A673 (cell line): ENCODE results near the gene KCNQ1OT1. TPM values are rescaled to one million over a fixed set of nuclear protein-coding genes. Genes with fewer than 3 reads are reported as not detected.

Experiments
- BruUV-seq: library from RNA; stranded (reverse); fragments of 400-500 nt; replicated peaks from 2 replicates; lab custom pipeline; 2021; lab: Mats Ljungman, UMichigan
- CTCF ChIA-PET: fragments of 300-600 bp; sonication (Branson Sonifier 250); formaldehyde crosslinking; loops from one replicate; lab custom pipeline; 2022; ENCODE audit warnings: antibody characterized with exemption; lab: Charles Lee
- POLR2A ChIA-PET: fragments of 300-600 bp; sonication (Branson Sonifier 250); formaldehyde crosslinking; loops from one replicate; lab custom pipeline; 2022; ENCODE audit warnings: antibody characterized with exemption; ENCODE audit not compliant: low non-redundant PET; lab: Charles Lee
- DNase-seq: peaks from one replicate; pipeline ENCODE4 v3.0.0-alpha.2; 2015; ENCODE audit warnings: low spot score
- H3K27ac ChIP-seq: fragments of 200-600 bp; sonication (generic); 2 replicates; pipeline ENCODE4 v1.5.1; 2016; ENCODE audit warnings: mixed run types, low read depth, mild to moderate bottlenecking, mixed read lengths, antibody characterized with exemption, low read length; ENCODE audit not compliant: poor library complexity, severe bottlenecking
- H3K27me3 ChIP-seq: fragments of 200-600 bp; sonication (generic); replicated peaks from 2 replicates; pipeline ENCODE4 v1.6.1; 2017; ENCODE audit warnings: mixed run types, low read depth, mild to moderate bottlenecking, mixed read lengths, antibody characterized with exemption, low read length; ENCODE audit not compliant: insufficient read depth, poor library complexity
- H3K36me3 ChIP-seq: fragments of 200-600 bp; sonication (generic); 2 replicates; pipeline ENCODE4 v1.6.1; 2016; ENCODE audit warnings: mixed run types, mild to moderate bottlenecking, mixed read lengths, antibody characterized with exemption, low read length; ENCODE audit not compliant: insufficient read depth, poor library complexity, severe bottlenecking
- H3K4me1 ChIP-seq: fragments of 200-600 bp; sonication (generic); 2 replicates; pipeline ENCODE4 v1.6.1; 2017; ENCODE audit warnings: mixed run types, mild to moderate bottlenecking, mixed read lengths, antibody characterized with exemption, low read length; ENCODE audit not compliant: insufficient read depth, poor library complexity, severe bottlenecking
- H3K4me3 ChIP-seq: fragments of 200-600 bp; sonication (generic); 2 replicates; pipeline ENCODE4 v1.5.1; 2016; ENCODE audit warnings: low read depth, mixed run types, mild to moderate bottlenecking, mixed read lengths, low read length; ENCODE audit not compliant: poor library complexity, severe bottlenecking
- H3K9me3 ChIP-seq: fragments of 200-600 bp; sonication (generic); 2 replicates; pipeline ENCODE4 v1.6.1; 2016; ENCODE audit warnings: mixed run types, low read depth, mild to moderate bottlenecking, mixed read lengths, antibody characterized with exemption, low read length; ENCODE audit not compliant: poor library complexity, severe bottlenecking
- EZH2 ChIP-seq: fragments of 200-600 bp; sonication (generic); IDR thresholded peaks from 2 replicates; pipeline ENCODE4 v1.6.1; 2017; ENCODE audit warnings: borderline replicate concordance, low read depth, mild to moderate bottlenecking, mixed read lengths, antibody characterized with exemption, low read length; ENCODE audit not compliant: poor library complexity, severe bottlenecking
- intact Hi-C: fragments of 100-400 bp; cut with micrococcal nuclease; formaldehyde crosslinking; loops from one replicate; pipeline ENCODE4 v1.10.0; 2022; ENCODE audit not compliant: unreplicated experiment
- total RNA-seq: library from RNA; stranded (reverse); gene quantifications from 2 replicates; pipeline ENCODE4 v1.2.3, GENCODE V29; 2021
- TF ChIP-seq, protein P1 (sequence below): fragments of 300-800, 200-600 bp; sonication (generic); conservative IDR thresholded peaks from 2 replicates; pipeline ENCODE4 v1.5.1; 2017; ENCODE audit warnings: low read depth, mild to moderate bottlenecking, antibody characterized with exemption, low read length, moderate library complexity, mixed read lengths

Gene KCNQ1OT1
- total RNA-seq, 1 experiment from 2014 or later = 4.0 TPM

DNA sequence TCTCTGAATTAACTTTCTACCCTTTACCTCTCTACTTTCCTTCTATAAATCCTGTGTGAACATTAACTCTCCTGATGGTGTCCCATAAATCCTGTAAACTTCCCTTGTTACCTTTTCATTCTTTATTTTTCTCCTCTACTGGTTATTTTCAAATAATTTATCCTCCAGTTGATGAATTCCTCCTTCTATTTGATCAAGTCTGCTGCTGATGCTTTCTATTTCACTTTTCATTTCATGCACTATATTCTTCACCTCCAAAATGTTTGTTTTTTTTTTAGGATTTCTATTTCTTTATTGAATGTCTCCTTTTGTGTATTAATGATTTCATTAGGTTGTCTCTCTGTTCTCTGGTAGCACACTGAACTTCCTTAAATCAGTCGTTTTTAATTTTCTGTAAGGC lies 68.6 kb downstream of the KCNQ1OT1 start:
- Histone ChIP-seq H3K9me3 (peaks cover 77% of the 10 kb centered on the region), H3K27me3 (no peaks in the 10 kb centered on the region), H3K4me1 (no peaks in the 10 kb centered on the region), H3K36me3 (no peaks in the 10 kb centered on the region), H3K4me3 (no peak overlapping the region), H3K27ac (no peak overlapping the region)
- no peak for TF ChIP-seq EZH2
- TF ChIP-seq, protein P1, sequence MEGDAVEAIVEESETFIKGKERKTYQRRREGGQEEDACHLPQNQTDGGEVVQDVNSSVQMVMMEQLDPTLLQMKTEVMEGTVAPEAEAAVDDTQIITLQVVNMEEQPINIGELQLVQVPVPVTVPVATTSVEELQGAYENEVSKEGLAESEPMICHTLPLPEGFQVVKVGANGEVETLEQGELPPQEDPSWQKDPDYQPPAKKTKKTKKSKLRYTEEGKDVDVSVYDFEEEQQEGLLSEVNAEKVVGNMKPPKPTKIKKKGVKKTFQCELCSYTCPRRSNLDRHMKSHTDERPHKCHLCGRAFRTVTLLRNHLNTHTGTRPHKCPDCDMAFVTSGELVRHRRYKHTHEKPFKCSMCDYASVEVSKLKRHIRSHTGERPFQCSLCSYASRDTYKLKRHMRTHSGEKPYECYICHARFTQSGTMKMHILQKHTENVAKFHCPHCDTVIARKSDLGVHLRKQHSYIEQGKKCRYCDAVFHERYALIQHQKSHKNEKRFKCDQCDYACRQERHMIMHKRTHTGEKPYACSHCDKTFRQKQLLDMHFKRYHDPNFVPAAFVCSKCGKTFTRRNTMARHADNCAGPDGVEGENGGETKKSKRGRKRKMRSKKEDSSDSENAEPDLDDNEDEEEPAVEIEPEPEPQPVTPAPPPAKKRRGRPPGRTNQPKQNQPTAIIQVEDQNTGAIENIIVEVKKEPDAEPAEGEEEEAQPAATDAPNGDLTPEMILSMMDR = no peak
- intact Hi-C loops = no loop called here
- BruUV-seq = no TSS peak
- ChIA-PET CTCF (no interaction called here), POLR2A (no interaction called here)
- DNase-seq = no peak

DNA sequence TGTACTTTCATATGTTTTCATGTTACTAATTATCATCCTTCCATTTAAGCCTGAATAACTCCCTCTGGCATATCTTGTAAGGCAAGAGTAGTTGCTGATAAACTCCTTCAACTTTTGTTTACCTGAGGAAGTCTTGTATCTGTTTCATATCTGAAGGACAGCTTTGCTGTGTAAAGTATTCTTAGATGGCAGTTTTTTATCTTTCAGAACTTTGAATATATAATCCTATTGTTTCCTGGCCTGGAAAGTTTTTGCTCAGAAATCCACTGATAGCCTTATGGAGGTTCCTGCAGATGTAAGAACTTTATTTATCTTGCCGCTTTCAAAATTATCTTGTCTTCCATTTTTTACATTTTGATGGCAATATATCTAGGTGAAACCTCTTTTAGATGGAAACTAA lies 69.1 kb downstream of the KCNQ1OT1 start:
- DNase-seq = no peak
- intact Hi-C loops = no loop called here
- H3K9me3 ChIP-seq = peaks cover 81% of the 10 kb centered on the region
- ChIA-PET POLR2A (no interaction called here), CTCF (no interaction called here)
- TF ChIP-seq, protein P1 = no peak
- TF ChIP-seq EZH2 = no peak
- H3K4me3 ChIP-seq = no peak overlapping the region
- no TSS peak for BruUV-seq
- H3K27me3 ChIP-seq = no peaks in the 10 kb centered on the region
- no peaks in the 10 kb centered on the region for H3K36me3 ChIP-seq
- no peaks in the 10 kb centered on the region for H3K4me1 ChIP-seq
- no peak overlapping the region for H3K27ac ChIP-seq

DNA sequence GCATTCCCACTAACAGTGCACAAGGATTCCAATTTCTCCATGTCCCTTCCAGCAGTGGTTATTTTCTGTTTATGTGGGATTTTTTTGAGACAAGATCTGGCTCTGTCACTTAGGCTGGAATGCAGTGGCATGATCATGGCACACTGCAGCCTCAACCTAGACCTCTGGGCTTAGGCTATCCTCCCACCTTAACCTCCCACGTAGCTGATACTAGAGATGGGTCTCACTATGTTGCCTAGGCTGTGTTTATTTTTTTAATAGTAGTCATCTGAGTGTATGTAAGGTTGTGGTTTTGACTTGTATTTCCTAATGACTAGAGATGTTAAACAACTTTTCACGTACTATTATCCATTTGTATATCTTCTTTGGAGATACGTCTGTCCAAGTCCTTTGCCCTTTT lies 74.6 kb downstream of the KCNQ1OT1 start:
- Histone ChIP-seq H3K9me3 (peaks cover 85% of the 10 kb centered on the region), H3K4me1 (no peaks in the 10 kb centered on the region), H3K4me3 (no peak overlapping the region), H3K36me3 (no peaks in the 10 kb centered on the region), H3K27me3 (no peaks in the 10 kb centered on the region), H3K27ac (no peak overlapping the region)
- intact Hi-C loops = no loop called here
- CTCF ChIA-PET = no interaction called here
- TF ChIP-seq, protein P1 = no peak
- no peak for TF ChIP-seq EZH2
- no peak for DNase-seq
- POLR2A ChIA-PET = no interaction called here
- BruUV-seq = no TSS peak
